Kidney (tissue), 14 donors: ENCODE measurements around the gene FGF12. TPM values are rescaled to one million over a fixed set of nuclear protein-coding genes. Genes with fewer than 3 reads are reported as not detected.

Source experiments
- DNase-seq, 5 donors: peaks; one replicate each; pipeline ENCODE4 v3.0.0-alpha.2; 2013 to 2020
- FAIRE-seq: peaks from 2 replicates; lab custom pipeline; 2012; peaks lifted over from hg19 to GRCh38; lab: Jason Lieb, UNC
- H3K27ac ChIP-seq, 2 donors: one replicate each; pipeline ENCODE4 v1.7.0; 2013; ENCODE audit warnings: low read depth in 2 of 2, low read length in 2 of 2, inconsistent platforms in 1 of 2
- H3K27me3 ChIP-seq: one replicate; pipeline ENCODE4 v1.7.1; 2013; ENCODE audit warnings: low read length, inconsistent platforms; ENCODE audit not compliant: control insufficient read depth, insufficient read depth
- H3K36me3 ChIP-seq, 3 donors: one replicate each; pipeline versions ENCODE4 v1.7.0 to v1.7.1; 2013; ENCODE audit warnings: low read length in 3 of 3, control low read depth in 1 of 3, inconsistent platforms in 1 of 3; ENCODE audit not compliant: insufficient read depth in 3 of 3, control insufficient read depth in 2 of 3
- H3K4me1 ChIP-seq, 3 donors: one replicate each; pipeline versions ENCODE4 v1.7.0 to v1.7.1; 2013; ENCODE audit warnings: low read length in 3 of 3, inconsistent platforms in 1 of 3, low read depth in 1 of 3; ENCODE audit not compliant: control insufficient read depth in 2 of 3, insufficient read depth in 2 of 3
- H3K4me3 ChIP-seq, 3 donors: one replicate each; pipeline versions ENCODE4 v1.7.0 to v1.8.1; 2013; ENCODE audit warnings: low read length in 3 of 3, control low read depth in 1 of 3, inconsistent platforms in 1 of 3
- H3K9ac ChIP-seq, 3 donors: one replicate each; pipeline versions ENCODE4 v1.7.0 to v1.7.1; 2013; ENCODE audit warnings: low read length in 3 of 3, control low read depth in 1 of 3, inconsistent platforms in 1 of 3
- H3K9me3 ChIP-seq, 3 donors: one replicate each; pipeline versions ENCODE4 v1.7.0 to v1.7.1; 2013; ENCODE audit warnings: low read length in 3 of 3, control low read depth in 1 of 3, inconsistent platforms in 1 of 3; ENCODE audit not compliant: control insufficient read depth in 2 of 3, insufficient read depth in 1 of 3
- CTCF ChIP-seq: IDR thresholded peaks from 3 replicates; pipeline ENCODE4 v1.5.1; 2012; ENCODE audit warnings: mild to moderate bottlenecking, moderate library complexity, borderline replicate concordance; ENCODE audit not compliant: insufficient read depth; ENCODE audit errors: extremely low read depth
- intact Hi-C: fragments of 100-400 bp; cut with DNase I; formaldehyde crosslinking; loops from one replicate; pipeline ENCODE4 v1.11.1; 2022
- polyA plus RNA-seq: library from polyadenylated mRNA; stranded (reverse); fragments of 350-450 nt; fragmentation: Illumina TruSeq; extraction: RNeasy Lipid Tissue Mini Kit (QIAGEN cat#74804); gene quantifications from one replicate; pipeline ENCODE4 v1.2.3, GENCODE V29; 2014; ENCODE audit warnings: low read depth, low replicate concordance; ENCODE audit not compliant: insufficient read depth
- total RNA-seq: library from RNA; stranded (reverse); fragmentation: NEBNext Ultra II Directional; extraction: Animal tissue kit (Norgen Biotek cat#: 25700); gene quantifications from one replicate; pipeline ENCODE4 v1.2.1, GENCODE V29; 2021
- donor health status: control.
- donor health status: control.
- donor health status: control.
- donor health status: control.
- donor health status: control.
- donor health status: DM: yes; HTN: yes; CAD: no.
- donor health status: Normal renal cell carcinoma (clear cell type).

Gene FGF12
- total and polyA plus RNA-seq, 2 donors from 2014 or later, result 1.8 to 3.7 TPM

GRCh38 chr3:192489579-192489978 is 237.8 kb downstream of the FGF12 start:
- intact Hi-C loops, result no loop called here
- FAIRE-seq, result no peak
- no peak overlapping the region for H3K27ac ChIP-seq

DNA sequence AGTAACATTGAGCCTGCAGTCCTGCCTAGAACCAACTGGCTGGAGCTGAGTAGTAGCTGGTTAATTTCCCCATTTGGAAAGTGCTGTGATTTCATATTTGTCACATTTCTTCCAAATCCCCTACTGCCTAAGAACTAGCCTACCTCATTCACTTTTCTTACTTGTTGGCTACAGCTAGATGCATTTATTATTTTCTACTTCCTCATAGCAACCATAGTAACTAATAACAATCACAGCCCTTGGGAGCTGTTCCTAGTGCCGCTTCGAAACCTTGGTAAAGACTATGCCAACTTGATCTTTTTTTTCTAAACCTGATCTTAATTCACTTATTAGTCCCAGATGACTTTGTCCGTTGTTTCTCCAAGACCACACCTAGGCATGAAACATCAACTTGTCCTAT is 240.3 kb downstream of the FGF12 start:
- H3K4me3 ChIP-seq, result no peak overlapping the region
- no peak overlapping the region for H3K9ac ChIP-seq
- intact Hi-C loops, result no loop called here
- no peak for TF ChIP-seq CTCF
- H3K36me3 ChIP-seq, result no peaks in the 10 kb centered on the region
- H3K27ac ChIP-seq, result no peak overlapping the region
- no peaks in the 10 kb centered on the region for H3K27me3 ChIP-seq
- no peak for FAIRE-seq
- no peaks in the 10 kb centered on the region for H3K9me3 ChIP-seq
- no peaks in the 10 kb centered on the region for H3K4me1 ChIP-seq
- DNase-seq, result no peak

More at GRCh38 chr3:192489579-192489978, 237.8 kb downstream of the FGF12 start:
- Histone ChIP-seq H3K27me3 (no peaks in the 10 kb centered on the region), H3K36me3 (no peaks in the 10 kb centered on the region), H3K9ac (no peak overlapping the region), H3K4me1 (no peaks in the 10 kb centered on the region), H3K9me3 (no peaks in the 10 kb centered on the region), H3K4me3 (no peak overlapping the region)
- TF ChIP-seq CTCF, result no peak
- no peak for DNase-seq

DNA sequence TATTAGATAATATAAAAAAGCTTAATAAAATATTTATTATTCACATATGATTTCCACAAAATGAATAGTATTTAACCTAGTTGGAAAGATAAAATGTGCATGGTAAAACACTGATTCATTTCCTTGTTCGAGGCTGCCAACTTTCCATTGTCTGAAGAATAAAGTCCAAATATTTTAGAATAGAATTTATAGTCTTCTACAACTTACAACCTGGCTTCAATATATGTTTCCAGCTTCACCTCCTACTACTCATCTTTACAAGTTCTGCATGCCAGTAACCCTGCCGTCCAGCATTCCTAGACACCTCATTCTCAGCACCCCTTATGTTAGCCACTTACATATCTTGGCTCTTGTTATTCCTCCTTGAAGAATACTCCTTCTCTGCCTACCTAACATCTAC is 244.5 kb downstream of the FGF12 start:
- Histone ChIP-seq H3K36me3 (no peaks in the 10 kb centered on the region), H3K9ac (no peak overlapping the region), H3K27me3 (no peaks in the 10 kb centered on the region), H3K9me3 (no peaks in the 10 kb centered on the region), H3K4me1 (no peaks in the 10 kb centered on the region), H3K4me3 (no peak overlapping the region), H3K27ac (no peak overlapping the region)
- TF ChIP-seq CTCF, result no peak
- DNase-seq (no peak), FAIRE-seq (no peak)
- intact Hi-C loops, result no loop called here

- TF ChIP-seq CTCF, result no peak
- intact Hi-C loops, result no loop called here
- H3K4me3 ChIP-seq, result no peak overlapping the region
Measured at GRCh38 chr3:192482391-192482790, 244.9 kb downstream of the FGF12 start.

More at GRCh38 chr3:192482391-192482790, 244.9 kb downstream of the FGF12 start:
- Histone ChIP-seq H3K9me3 (no peaks in the 10 kb centered on the region), H3K36me3 (no peaks in the 10 kb centered on the region), H3K9ac (no peak overlapping the region), H3K27ac (no peak overlapping the region), H3K4me1 (no peaks in the 10 kb centered on the region), H3K27me3 (no peaks in the 10 kb centered on the region)
- no peak for FAIRE-seq
- no peak for DNase-seq
